HCEC 1CT (cell line): ENCODE data around the gene CACNA1S.

ENCODE experiments used
- DNase-seq: peaks from one replicate; pipeline ENCODE4 v3.0.0-alpha.2; 2017

CACNA1S gene

GRCh38 chr1:201114245-201115131 lies 2.3 kb upstream of the CACNA1S start:
- peak; percentile 86 for DNase-seq

- DNase-seq: no peak
Observed at GRCh38 chr1:201113451-201114244, 1.4 kb upstream of the CACNA1S start.

- DNase-seq: no peak
Observed at GRCh38 chr1:201112926-201113325, 700 bp upstream of the CACNA1S start.

- DNase-seq: no peak
Observed at GRCh38 chr1:201111672-201112071, 554 bp downstream of the CACNA1S start.

- no peak for DNase-seq
Observed at GRCh38 chr1:201111156-201111555, 1.1 kb downstream of the CACNA1S start.

DNA sequence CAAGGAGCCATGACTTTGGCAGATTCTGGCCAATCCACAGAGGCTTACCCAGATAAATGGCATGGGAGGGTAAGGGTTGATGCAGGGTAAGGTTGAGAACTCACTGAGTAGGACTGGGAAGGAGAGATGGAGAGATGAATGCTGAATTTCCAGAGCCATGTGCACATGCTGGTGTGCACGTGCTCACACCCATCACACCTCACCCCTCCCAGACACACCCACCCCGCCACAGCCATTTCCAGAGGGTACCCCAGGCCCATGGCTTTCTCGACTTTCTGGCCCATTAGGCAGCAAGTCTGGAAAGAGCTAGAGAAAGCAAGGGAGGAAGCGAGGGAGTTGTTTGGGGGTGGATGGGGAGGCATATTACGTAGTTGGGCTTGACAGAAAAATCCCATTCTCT lies 1.6 kb downstream of the CACNA1S start:
- DNase-seq: no peak

DNA sequence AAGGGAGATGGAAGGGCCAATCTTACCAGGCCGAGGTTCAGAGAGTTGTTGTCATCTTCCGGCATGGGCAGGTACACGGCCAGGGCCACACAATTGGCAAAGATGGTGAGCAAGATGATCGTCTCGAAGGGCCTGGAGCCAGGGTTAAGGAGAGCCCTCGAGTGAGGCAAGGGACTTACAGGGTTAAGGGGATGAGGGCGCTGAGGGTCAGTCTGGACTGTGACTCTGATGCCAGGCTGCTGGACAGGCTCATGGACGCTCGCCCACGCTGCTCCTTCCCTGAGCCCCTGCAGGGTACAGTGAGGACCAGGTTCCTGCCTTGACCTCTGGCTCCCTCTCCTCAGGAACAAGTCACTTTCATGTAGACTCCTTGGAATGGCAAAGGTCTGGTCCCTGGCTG lies 2.1 kb downstream of the CACNA1S start:
- no peak for DNase-seq

DNA sequence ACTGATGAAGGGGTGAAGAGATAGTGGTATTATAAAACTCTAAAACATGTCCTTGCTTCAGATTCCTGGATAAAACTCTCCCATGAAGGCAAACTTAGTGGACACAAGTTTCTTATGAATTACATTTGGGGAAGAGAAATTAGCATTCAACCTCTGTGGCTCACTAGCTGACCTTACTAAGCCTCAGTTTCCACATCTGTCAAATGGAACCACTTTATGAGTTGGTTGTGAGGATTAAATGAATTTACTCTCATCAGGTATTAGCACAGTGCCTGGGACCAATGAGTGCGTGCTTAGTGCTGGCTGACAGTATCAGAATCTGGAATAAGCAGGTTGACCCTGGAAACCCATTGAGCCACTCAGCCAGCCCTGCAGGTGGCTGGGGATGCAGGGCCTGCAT lies 2.6 kb downstream of the CACNA1S start:
- DNase-seq: no peak

DNA sequence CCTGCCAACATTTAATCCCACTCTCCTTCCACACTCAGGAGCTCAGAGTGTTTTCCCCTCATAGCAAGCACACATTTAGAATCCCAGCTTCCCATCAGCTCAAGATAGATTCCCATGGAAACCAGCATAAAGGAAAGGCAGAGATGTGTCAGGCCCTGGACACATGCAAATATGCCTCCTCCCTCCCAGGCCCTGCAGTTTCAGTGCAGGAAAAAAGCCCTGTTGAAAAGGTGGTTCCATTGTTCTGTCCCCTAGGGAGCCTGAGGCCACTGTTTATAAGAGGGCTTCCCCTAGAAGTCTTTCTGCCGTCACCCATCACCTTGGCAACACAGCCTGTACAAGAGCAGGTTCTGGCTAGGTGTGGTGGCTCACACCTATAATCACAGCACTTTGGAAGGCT lies 3.6 kb downstream of the CACNA1S start:
- DNase-seq: no peak

- DNase-seq: no peak
Observed at GRCh38 chr1:201105688-201106087, 6.5 kb downstream of the CACNA1S start.

GRCh38 chr1:201104141-201104540 lies 8.1 kb downstream of the CACNA1S start:
- DNase-seq: no peak

GRCh38 chr1:201103666-201104065 lies 8.6 kb downstream of the CACNA1S start:
- DNase-seq: no peak

GRCh38 chr1:201100169-201100930 lies 11.9 kb downstream of the CACNA1S start:
- no peak for DNase-seq

DNA sequence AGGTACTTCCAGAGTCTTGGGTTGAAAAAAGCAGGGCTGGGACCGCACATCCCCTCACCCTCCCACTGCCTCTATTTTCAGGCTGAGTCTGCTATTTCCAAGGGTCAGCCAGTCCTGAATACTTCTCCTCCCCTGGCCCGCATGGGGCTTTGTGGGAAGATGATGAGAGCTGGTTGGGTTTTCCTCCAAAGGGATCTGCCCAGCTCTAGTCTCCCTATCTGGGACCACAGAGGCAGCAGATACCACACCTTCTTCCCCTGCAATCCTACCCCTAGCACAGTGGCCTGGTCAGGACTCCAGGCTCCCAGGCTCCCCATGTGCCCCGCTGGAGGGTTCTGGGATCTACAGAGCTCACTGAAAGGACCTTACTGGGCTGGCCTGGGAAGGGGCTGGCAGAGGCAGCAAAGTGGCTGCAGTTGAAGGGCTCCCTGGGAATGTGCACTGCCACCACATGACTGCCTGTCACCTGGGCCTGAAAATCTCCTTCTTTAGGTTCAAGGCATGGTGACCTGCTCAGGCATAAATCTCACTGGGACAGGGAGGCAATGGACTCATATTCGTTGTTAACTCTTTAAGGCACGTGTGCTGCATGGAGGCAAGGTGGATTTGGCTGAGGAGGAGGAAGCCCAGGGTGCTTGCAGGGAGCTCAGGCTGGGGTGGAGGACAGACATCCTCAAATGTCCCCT lies 13.1 kb downstream of the CACNA1S start:
- DNase-seq: no peak

- DNase-seq: no peak
Observed at GRCh38 chr1:201096977-201097856, 15.0 kb downstream of the CACNA1S start.

GRCh38 chr1:201096041-201096461 lies 16.2 kb downstream of the CACNA1S start:
- DNase-seq: no peak

GRCh38 chr1:201095581-201095980 lies 16.6 kb downstream of the CACNA1S start:
- no peak for DNase-seq

DNA sequence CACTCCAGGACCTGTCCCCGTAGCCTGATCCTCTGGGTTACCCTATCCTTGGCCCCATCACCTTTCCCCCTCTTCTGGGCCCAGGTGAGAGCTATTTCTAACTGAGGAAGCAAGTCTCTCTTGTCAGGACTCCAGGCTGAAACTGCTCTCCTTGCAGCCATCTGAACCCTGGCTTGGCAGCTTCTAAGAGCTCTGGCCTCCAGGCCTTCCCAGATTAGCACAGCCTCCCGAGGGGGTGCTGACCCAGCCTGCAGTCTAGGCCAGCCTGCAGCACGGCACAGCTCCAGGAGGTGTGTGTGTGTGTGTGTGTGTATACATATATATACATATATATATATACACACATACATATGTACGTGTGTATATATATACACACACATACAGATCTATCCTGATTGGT lies 17.4 kb downstream of the CACNA1S start:
- no peak for DNase-seq

DNA sequence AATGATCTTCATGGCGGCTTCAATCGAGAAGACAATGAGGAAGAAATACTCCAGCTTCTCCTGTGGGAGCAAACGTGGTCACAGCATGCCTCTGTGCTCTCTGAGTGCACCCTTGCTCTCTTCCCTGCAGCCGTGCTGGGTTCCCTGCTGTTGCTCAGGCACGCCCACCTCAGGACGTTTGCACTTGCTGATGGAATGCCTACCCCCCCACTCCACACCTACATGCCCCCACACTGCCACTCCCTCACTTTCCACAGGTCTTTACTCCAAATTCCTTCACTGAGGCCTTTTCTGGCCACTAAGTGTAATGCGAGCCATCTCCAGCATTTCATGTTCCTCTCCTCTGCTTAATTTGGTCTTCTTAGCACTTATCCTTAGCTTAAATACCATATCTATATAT lies 18.3 kb downstream of the CACNA1S start:
- DNase-seq: no peak

GRCh38 chr1:201093561-201093960 lies 18.7 kb downstream of the CACNA1S start:
- no peak for DNase-seq

DNA sequence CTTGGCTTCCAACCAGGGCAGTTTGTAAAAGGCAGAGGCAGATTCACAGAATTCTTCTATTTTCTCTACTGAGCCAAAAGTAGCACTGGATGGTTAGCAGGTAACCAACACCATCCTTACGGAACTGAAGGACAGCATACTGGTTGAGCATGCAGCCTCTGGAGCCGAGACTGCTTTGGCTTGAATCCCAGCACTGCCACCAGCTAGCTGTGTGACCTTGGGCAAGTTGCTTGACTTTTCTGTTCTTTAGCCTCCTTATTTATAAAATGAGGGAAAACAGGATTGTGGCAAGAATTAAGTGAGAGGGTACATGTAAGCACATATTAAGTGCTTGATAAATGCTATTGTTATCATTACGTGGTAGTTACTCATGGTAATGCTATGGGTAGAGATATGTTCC lies 19.5 kb downstream of the CACNA1S start:
- no peak for DNase-seq

- no peak for DNase-seq
Observed at GRCh38 chr1:201091256-201091655, 21.0 kb downstream of the CACNA1S start.
